ENCODE results near the gene VSTM1. TPM values are rescaled to one million over a fixed set of nuclear protein-coding genes. Genes with fewer than 3 reads are reported as not detected.

VSTM1 gene
- total and polyA plus RNA-seq, 2 donors (not counting 3 experiments of a cell fraction or from before 2014, with no cell fraction given), result not detected

GRCh38 chr19:54107876-54108490, 44.3 kb upstream of the VSTM1 start:
- FAIRE-seq (no peak), DNase-seq (ENCODE audit: low read depth, low spot score) (no peak)
- Histone ChIP-seq H3K9ac (replicated peaks; ENCODE audit: extremely low read depth, insufficient read depth, low read length) (no peak overlapping the region), H3K27me3 (ENCODE audit: control insufficient read depth in 2 of 2, insufficient read depth in 2 of 2, low read length in 2 of 2) (no peaks in the 10 kb centered on the region), H3K79me2 (ENCODE audit: control insufficient read depth, insufficient read depth, low read length) (peaks cover 5% of the 10 kb centered on the region), H3K27ac (ENCODE audit: insufficient read depth, low read depth, low read length) (no peak overlapping the region), H3K36me3 (ENCODE audit: control insufficient read depth in 2 of 2, extremely low read depth in 1 of 2, insufficient read depth in 2 of 2, low read length in 2 of 2) (peaks cover 0 to 40% of the 10 kb centered on the region in 2 experiments), H3K4me2 (ENCODE audit: insufficient read depth, low read length) (no peak overlapping the region), H3K4me3 (replicated peaks in 1 of 3; ENCODE audit: insufficient read depth in 1 of 3, low read depth in 1 of 3, low read length in 3 of 3) (no peak overlapping the region), H3K9me1 (replicated peaks; ENCODE audit: control insufficient read depth, extremely low read depth, insufficient read depth, low read length) (no peaks in the 10 kb centered on the region), H2AFZ (ENCODE audit: low read depth, low read length) (no peak overlapping the region), H3K4me1 (ENCODE audit: control insufficient read depth, extremely low read depth, insufficient read depth, low read length) (no peaks in the 10 kb centered on the region), H3K9me3 (replicated peaks; ENCODE audit: control insufficient read depth, insufficient read depth, low read length) (no peaks in the 10 kb centered on the region), H4K20me1 (replicated peaks; ENCODE audit: control insufficient read depth, extremely low read depth, insufficient read depth, low read length) (no peaks in the 10 kb centered on the region)
- no TSS peak for BruUV-seq (replicated peaks)
- dilution Hi-C loops (cut with MboI; ENCODE audit: extremely low pct_ligation_motif_present, low sequenced_read_pairs), result no loop called here
- intact Hi-C loops (cut with micrococcal nuclease), result no loop called here
- TF ChIP-seq POLR2AphosphoS5 (IDR thresholded peaks at IDR 0.05; ENCODE audit: insufficient read depth, low read depth, low read length), result no peak
- TF ChIP-seq, protein P1, sequence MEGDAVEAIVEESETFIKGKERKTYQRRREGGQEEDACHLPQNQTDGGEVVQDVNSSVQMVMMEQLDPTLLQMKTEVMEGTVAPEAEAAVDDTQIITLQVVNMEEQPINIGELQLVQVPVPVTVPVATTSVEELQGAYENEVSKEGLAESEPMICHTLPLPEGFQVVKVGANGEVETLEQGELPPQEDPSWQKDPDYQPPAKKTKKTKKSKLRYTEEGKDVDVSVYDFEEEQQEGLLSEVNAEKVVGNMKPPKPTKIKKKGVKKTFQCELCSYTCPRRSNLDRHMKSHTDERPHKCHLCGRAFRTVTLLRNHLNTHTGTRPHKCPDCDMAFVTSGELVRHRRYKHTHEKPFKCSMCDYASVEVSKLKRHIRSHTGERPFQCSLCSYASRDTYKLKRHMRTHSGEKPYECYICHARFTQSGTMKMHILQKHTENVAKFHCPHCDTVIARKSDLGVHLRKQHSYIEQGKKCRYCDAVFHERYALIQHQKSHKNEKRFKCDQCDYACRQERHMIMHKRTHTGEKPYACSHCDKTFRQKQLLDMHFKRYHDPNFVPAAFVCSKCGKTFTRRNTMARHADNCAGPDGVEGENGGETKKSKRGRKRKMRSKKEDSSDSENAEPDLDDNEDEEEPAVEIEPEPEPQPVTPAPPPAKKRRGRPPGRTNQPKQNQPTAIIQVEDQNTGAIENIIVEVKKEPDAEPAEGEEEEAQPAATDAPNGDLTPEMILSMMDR (IDR thresholded peaks at IDR 0.05; ENCODE audit: extremely low read depth in 1 of 2, insufficient read depth in 1 of 2, low read depth in 1 of 2, low read length in 2 of 2), result no peak
- TF ChIP-seq EZH2 (IDR thresholded peaks at IDR 0.05; ENCODE audit: borderline replicate concordance, low read depth, low read length, severe bottlenecking), result no peak
- no peak for TF ChIP-seq MAX (IDR thresholded peaks at IDR 0.05; ENCODE audit: insufficient read depth, insufficient read length)
- TF ChIP-seq MYC (IDR thresholded peaks at IDR 0.05; ENCODE audit: low read depth, low read length), result no peak
- TF ChIP-seq GATA2 (IDR thresholded peaks at IDR 0.05; ENCODE audit: insufficient read depth, insufficient read length, low read depth, low read length), result no peak
- no peak for TF ChIP-seq POLR2A (IDR thresholded peaks at IDR 0.05; ENCODE audit: low read depth, low read length)
- TF ChIP-seq JUN (IDR thresholded peaks at IDR 0.05; ENCODE audit: borderline replicate concordance, insufficient read depth, insufficient read length, low read depth), result no peak
- ChIA-PET CTCF (no interaction called here), POLR2A (no interaction called here)
